ENCODE data around the gene FUT8.

Gene FUT8

GRCh38 chr14:65718629-65719028 lies 306.1 kb downstream of the FUT8 start:
- DNase-seq, result no peak

- DNase-seq, result no peak
Measured at GRCh38 chr14:65720171-65720570, 307.6 kb downstream of the FUT8 start.

GRCh38 chr14:65720743-65721142 lies 308.2 kb downstream of the FUT8 start:
- no peak for DNase-seq

GRCh38 chr14:65723348-65723747 lies 310.8 kb downstream of the FUT8 start:
- no peak for DNase-seq

- DNase-seq, result no peak
Measured at GRCh38 chr14:65728604-65729003, 316.1 kb downstream of the FUT8 start.

- DNase-seq, result no peak
Measured at GRCh38 chr14:65729566-65729965, 317.0 kb downstream of the FUT8 start.

GRCh38 chr14:65731933-65732506 lies 319.5 kb downstream of the FUT8 start:
- DNase-seq, result no peak

- DNase-seq, result no peak
Measured at GRCh38 chr14:65738339-65738738, 325.8 kb downstream of the FUT8 start.

- no peak for DNase-seq
Measured at GRCh38 chr14:65745396-65746190, 333.1 kb downstream of the FUT8 start.

- no peak for DNase-seq
Measured at GRCh38 chr14:65748796-65749195, 336.3 kb downstream of the FUT8 start.

GRCh38 chr14:65749287-65749686 lies 336.8 kb downstream of the FUT8 start:
- no peak for DNase-seq

- DNase-seq, result no peak
Measured at GRCh38 chr14:65750906-65751305, 338.4 kb downstream of the FUT8 start.

- no peak for DNase-seq
Measured at GRCh38 chr14:65751510-65751909, 339.0 kb downstream of the FUT8 start.

- no peak for DNase-seq
Measured at GRCh38 chr14:65753061-65753460, 340.5 kb downstream of the FUT8 start.

GRCh38 chr14:65755331-65755730 lies 342.8 kb downstream of the FUT8 start:
- DNase-seq, result no peak

- DNase-seq, result no peak
Measured at GRCh38 chr14:65756880-65757279, 344.4 kb downstream of the FUT8 start.

- DNase-seq, result no peak
Measured at GRCh38 chr14:65769151-65769550, 356.6 kb downstream of the FUT8 start.

- no peak for DNase-seq
Measured at GRCh38 chr14:65770681-65771080, 358.2 kb downstream of the FUT8 start.

GRCh38 chr14:65771271-65771670 lies 358.7 kb downstream of the FUT8 start:
- no peak for DNase-seq

- no peak for DNase-seq
Measured at GRCh38 chr14:65772466-65772865, 359.9 kb downstream of the FUT8 start.

- peak in 3 of 4 experiments; percentile 4 to 48 (median 35) for DNase-seq
Measured at GRCh38 chr14:65772921-65773574, 360.5 kb downstream of the FUT8 start.

- no peak for DNase-seq
Measured at GRCh38 chr14:65774041-65774440, 361.5 kb downstream of the FUT8 start.

GRCh38 chr14:65776193-65776852 lies 363.8 kb downstream of the FUT8 start:
- DNase-seq, result no peak
